NK-92 (cell line): ENCODE results near the gene GPR152.
"Not testable (repeated sequence)": the region's sequence is repeated elsewhere in the genome, so short reads cannot be mapped to it uniquely, and the experiment has no call there.

ENCODE experiments used
- DNase-seq: peaks from one replicate; lab custom pipeline; 2025; ENCODE audit not compliant: unreplicated experiment; lab: John Stamatoyannopoulos, UW

The GPR152 gene

GRCh38 chr11:67410984-67411784, 41.3 kb downstream of the GPR152 start:
- no peak for DNase-seq

- DNase-seq: no peak
These were observed 42.1 kb downstream of the GPR152 start for GRCh38 chr11:67410369-67410831.

DNA sequence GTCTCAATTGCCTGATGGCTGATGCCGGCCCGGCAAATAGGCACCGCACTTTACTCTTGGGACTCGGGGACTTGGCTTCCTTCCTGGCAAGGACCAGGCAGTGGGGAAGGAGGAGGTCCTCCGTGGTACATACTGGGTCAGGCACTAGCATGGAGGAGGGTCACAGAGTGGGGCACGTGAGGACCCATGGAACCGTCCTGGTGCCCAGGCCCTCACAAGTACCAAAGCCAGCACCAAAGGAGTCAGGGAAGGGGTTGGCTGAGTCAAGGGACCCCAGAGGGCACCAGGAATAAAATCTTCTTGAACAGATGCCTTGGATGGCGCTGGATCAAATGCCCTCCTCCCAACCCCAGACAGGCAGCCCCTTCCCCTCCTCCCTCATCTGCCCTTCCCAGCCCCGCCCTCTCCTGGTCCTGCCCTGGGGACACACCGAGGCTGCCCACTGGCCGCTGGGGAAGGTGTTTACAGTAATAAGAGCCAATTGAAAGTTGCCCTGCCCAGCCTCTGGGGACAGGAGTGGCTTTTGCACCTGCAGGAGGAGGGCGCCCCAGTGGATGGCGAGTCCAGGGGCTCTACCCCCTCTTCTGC, 42.7 kb downstream of the GPR152 start:
- no peak for DNase-seq

GRCh38 chr11:67409261-67409666, 43.3 kb downstream of the GPR152 start:
- DNase-seq: no peak

DNA sequence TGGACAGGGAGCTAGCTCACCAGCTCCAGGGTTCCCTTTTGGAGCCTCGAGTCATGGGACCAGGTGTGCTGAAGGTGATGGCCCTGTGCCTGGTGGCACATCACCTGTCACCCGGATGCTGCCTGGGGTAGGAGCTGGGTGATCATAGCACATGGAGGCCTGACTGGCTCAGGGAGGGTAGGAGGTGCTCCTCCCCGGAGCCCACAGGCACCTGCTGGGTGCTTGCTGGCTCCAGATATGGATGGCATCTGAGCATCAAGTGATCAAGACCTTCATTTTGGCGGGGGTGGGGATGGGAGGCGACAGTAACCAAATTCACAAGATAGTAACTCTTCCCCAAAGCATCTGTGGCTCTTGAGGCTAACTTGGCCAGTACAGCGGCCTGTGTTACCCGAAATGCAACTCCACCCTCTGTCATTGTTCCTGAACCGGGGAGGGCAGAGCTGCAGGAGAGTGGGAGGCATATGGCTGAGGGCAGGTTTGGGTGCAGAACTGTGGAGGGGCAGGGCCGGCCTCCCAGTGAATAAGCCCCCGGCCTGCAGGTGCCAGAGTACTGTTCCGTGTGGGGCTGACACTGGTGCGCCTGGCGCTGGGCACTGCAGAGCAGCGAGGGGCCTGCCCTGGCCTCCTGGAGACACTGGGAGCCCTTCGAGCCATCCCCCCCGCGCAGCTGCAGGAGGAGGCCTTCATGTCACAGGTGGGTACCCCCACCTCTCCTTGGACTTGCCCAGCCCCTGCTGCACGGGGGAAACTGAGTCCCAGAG, 43.9 kb downstream of the GPR152 start:
- DNase-seq: no peak

- no peak for DNase-seq
These were observed 44.8 kb downstream of the GPR152 start for GRCh38 chr11:67407688-67408163.

GRCh38 chr11:67406969-67407687, 45.4 kb downstream of the GPR152 start:
- DNase-seq: no peak

- DNase-seq: no peak
These were observed 46.0 kb downstream of the GPR152 start for GRCh38 chr11:67406420-67406968.

DNA sequence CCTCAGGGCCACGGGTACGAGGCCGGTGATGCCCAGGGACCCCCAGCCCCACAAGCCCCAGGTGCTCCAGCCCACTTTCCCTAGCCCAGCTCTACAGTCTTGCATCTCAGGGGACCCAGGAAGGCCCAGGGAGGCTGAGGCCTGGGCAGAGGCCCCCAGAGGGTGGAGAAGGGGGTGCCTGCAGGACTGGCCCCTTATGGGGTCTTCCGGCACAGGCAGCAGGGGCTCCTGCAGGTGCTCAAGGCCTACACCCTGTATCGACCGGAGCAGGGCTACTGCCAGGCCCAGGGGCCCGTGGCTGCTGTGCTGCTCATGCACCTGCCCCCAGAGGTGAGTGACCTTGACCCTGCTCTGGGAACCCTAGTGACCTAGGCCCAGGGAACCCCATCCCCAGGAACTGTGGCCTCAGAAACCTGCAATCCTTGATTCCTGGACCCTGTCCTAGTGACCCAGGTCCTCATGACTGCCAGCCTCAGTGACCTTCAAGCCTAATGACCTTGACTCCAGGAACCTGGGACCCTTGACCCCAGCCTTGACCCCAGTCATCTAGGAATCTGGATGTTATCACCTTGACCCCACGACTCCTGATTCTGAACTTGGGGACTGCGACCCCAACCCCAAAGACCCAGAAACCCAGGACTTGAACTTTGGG, 46.7 kb downstream of the GPR152 start:
- DNase-seq: no peak

- DNase-seq: no peak
These were observed 47.3 kb downstream of the GPR152 start for GRCh38 chr11:67405196-67405567.

DNA sequence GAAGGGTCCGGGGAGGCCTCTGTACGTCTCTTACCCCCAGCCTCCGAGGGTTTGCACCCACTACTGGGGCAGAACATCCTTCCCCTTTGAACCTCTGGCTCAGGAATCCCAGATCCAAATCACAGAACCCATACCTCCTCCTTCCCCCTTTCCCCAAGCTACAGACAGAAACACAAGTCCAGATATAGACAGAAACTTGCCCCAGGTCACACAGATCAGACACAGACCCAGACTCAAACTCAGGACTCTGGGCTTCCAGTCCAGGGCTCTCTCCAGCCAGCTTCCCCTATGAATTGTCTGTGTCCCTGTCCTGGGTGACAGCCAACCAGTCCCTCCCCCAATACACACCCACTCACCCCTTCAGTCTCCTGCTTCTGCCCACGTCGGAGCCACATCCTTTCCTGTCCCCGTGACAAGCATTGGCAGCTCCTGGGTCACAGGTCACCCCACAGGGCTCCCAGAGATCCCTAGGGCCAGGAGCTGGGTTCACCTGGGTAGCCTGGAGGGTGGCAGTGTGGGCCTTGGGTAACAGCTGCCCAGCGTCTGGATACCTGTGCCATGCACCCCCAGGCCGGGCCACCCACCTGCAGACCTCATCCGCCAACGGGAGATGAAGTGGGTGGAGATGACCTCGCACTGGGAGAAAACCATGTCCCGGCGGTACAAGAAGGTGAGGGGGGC, 47.9 kb downstream of the GPR152 start:
- DNase-seq: no peak

- DNase-seq: not testable (repeated sequence)
These were observed 49.4 kb downstream of the GPR152 start for GRCh38 chr11:67403085-67403484.

DNA sequence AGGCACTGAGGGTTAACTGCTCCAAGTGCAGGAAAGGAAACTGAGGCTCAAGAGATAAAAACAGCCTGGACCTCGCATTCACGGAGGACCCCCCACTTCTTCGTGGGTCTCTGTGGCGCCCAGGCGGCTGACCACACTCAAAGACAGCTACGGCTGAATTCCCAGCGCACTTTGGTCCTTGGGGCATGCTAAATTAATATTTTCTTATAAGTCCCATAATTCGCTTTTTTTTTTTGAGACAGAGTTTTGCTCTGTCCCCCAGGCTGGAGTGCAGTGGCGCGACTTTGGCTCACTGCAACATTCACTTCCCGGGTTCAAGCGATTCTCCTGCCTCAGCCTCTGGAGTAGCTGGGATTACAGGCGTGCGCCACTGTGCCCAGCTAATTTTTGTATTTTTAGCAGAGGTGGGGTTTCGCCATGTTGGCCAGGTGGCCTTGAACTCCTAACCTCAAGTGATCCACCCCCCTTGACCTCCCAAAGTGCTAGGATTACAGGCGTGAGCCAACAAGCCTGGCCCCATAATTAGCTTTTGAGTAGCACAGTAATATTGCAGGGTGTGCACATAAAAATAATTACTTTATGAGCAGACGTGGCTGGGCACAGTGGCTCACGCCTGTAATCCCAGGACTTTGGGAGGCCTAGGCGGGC, 50.2 kb downstream of the GPR152 start:
- DNase-seq: not testable (repeated sequence)

DNA sequence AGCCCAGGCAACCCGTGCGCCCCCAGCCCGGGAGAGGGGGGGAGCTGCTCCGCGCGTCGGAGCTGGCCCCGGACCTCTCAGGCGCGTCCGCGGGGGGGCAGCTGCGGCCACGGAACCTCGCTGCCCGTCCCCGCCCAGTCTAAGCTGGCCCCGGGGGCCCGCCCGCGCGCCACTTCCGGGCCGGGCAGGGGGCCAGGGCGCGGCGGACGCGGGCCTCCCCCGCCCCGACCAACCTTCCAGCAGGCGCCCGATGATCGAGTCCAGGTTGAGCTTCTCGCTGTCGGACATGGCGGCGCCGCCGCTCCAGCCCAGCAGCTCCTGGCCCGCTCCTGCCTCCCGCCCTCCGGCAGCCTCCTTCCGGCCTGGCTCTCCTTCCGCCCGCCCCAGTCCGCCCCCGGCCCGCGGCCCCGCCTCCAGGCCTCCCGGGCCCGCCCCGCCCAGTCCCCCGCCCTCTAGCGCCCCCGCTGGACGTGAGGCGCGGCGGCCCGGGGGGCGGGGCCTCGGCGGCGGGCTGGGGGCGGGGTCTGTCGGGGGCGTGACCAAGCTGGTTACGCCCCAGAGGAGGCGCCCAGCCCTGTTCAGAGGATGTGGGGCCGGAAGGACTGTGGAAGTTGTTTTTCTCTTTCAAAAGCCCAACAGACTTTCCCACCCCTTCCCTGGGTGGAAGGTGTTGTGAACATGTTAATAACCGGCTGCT, 50.9 kb downstream of the GPR152 start, which contains the start of gene PPP1CA:
TSS of gene PPP1CA (minus strand) at position 364 of the 697 bp plus-strand sequence. CDS start at position 288, 76 bp downstream.
- DNase-seq: peak; percentile 47
